ENCODE measurements around the gene ROCK2. TPM values are rescaled to one million over a fixed set of nuclear protein-coding genes. Genes with fewer than 3 reads are reported as not detected.

ROCK2 gene
- polyA plus RNA-seq, 2 of the 4 experiments (the other 2 are of a cell fraction) = 34.0 to 38.7 TPM

DNA sequence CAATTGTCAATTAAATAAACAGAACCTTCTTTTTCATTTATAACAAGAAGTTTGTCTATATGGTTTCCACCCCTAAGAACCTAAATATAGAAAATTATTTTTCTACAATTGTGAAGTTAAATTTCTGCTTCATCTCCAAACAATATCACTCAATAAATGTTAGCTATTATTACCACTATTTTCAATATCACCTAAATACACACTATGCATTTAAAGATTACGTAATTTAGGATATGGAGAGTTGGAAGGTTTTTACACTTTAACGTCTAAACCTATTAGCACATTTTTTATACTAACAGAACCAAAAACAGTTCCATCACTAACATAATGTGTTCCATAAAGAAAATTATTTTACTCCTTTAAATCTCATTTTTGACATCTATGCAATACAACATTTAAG is 48.0 kb downstream of the ROCK2 start:
- Histone ChIP-seq H3K4me2 (no peak overlapping the region), H3K4me1 (peaks cover 43% of the 10 kb centered on the region), H3K9me3 (no peaks in the 10 kb centered on the region), H3K27ac (no peak overlapping the region), H3K4me3 (no peak overlapping the region)
- 79% methylated on average over 2 of the region's 2 CpGs for WGBS (ENCODE audit: missing lambda C conversion rate)
- no peak for FAIRE-seq
- TF ChIP-seq, protein P1, sequence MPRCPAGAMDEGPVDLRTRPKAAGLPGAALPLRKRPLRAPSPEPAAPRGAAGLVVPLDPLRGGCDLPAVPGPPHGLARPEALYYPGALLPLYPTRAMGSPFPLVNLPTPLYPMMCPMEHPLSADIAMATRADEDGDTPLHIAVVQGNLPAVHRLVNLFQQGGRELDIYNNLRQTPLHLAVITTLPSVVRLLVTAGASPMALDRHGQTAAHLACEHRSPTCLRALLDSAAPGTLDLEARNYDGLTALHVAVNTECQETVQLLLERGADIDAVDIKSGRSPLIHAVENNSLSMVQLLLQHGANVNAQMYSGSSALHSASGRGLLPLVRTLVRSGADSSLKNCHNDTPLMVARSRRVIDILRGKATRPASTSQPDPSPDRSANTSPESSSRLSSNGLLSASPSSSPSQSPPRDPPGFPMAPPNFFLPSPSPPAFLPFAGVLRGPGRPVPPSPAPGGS (IDR thresholded peaks at IDR 0.05) = no peak
- TF ChIP-seq E2F6 (IDR thresholded peaks at IDR 0.05; ENCODE audit: borderline replicate concordance, low read depth) (no peak), MAX (IDR thresholded peaks at IDR 0.05) (no peak), FOSB (CRISPR knock-in tag; IDR thresholded peaks at IDR 0.05) (no peak), ZFP36 (IDR thresholded peaks at IDR 0.05; ENCODE audit: borderline replicate concordance, partially characterized antibody) (no peak), SMC3 (IDR thresholded peaks at IDR 0.05) (no peak), TP53 (CRISPR knock-in tag; IDR thresholded peaks at IDR 0.05) (no peak), CEBPB (IDR thresholded peaks at IDR 0.05) (no peak), CBX8 (IDR thresholded peaks at IDR 0.05) (no peak), SREBF2 (IDR thresholded peaks at IDR 0.05) (no peak), RARB (CRISPR knock-in tag; IDR thresholded peaks at IDR 0.05) (no peak), ZC3H11A (IDR thresholded peaks at IDR 0.05) (no peak), BHLHE40 (IDR thresholded peaks at IDR 0.05; ENCODE audit: low read depth, low read length) (no peak), HES2 (IDR thresholded peaks at IDR 0.05) (no peak), POLR2AphosphoS2 (conservative IDR thresholded peaks at IDR 0.05; ENCODE audit: low read length) (no peak), CHD2 (IDR thresholded peaks at IDR 0.05; ENCODE audit: low read length, partially characterized antibody) (no peak), JUN (IDR thresholded peaks at IDR 0.05) (no peak), KDM5A (IDR thresholded peaks at IDR 0.05) (no peak), RCOR1 (IDR thresholded peaks at IDR 0.05; ENCODE audit: low read depth, low read length) (no peak), MYC (IDR thresholded peaks at IDR 0.05; ENCODE audit: borderline replicate concordance, low read length) (no peak)
- DNase-seq (ENCODE audit: low read depth in 1 of 2, low spot score in 1 of 2) = no peak
- no peak for ATAC-seq
- ChIA-PET CTCF (interaction anchor here (1.4 to 2.7 kb wide), 2 partner anchors 116 to 164 kb away, joined by 3 to 6 read pairs; a partner anchor contains a TSS), POLR2A (interaction anchor here (1.3 kb wide), 1 partner anchor 48 kb away, joined by 4 read pairs; the partner anchor contains the start of gene ROCK2)

GRCh38 chr2:11292464-11293255 is 51.8 kb downstream of the ROCK2 start:
- WGBS (ENCODE audit: missing lambda C conversion rate) = 85% methylated on average over 3 of the region's 3 CpGs
- ChIA-PET POLR2A (no interaction called here), CTCF (no interaction called here)
- Histone ChIP-seq H3K9me3 (no peaks in the 10 kb centered on the region), H3K27ac (peak overlapping the region in 1 of 2 experiments; percentile 42; a peak in 2 of 6 replicates), H3K4me1 (peaks cover 42% of the 10 kb centered on the region), H3K4me3 (no peak overlapping the region), H3K4me2 (peak overlapping the region; percentile 30)
- ATAC-seq (peak; percentile 56 to 83; a peak in 4 of 6 replicates), DNase-seq (ENCODE audit: low read depth in 1 of 2, low spot score in 1 of 2) (peak in 1 of 2 experiments; percentile 41), FAIRE-seq (no peak)
- TF ChIP-seq NR3C1 (IDR thresholded peaks at IDR 0.05) = no peak
- TF ChIP-seq HOXB5 (CRISPR knock-in tag; IDR thresholded peaks at IDR 0.05) = no peak
- no peak for TF ChIP-seq EP300 (IDR thresholded peaks at IDR 0.05)
- no peak for TF ChIP-seq RAD21 (conservative IDR thresholded peaks at IDR 0.05 in 1 of 2, IDR thresholded peaks at IDR 0.05 in 1 of 2)
- no peak for TF ChIP-seq PHF8 (IDR thresholded peaks at IDR 0.05; ENCODE audit: borderline replicate concordance, low read depth)
- no peak for TF ChIP-seq ZFP36 (IDR thresholded peaks at IDR 0.05; ENCODE audit: borderline replicate concordance, partially characterized antibody)
- TF ChIP-seq POLR2AphosphoS2 (conservative IDR thresholded peaks at IDR 0.05; ENCODE audit: low read length) = no peak
- TF ChIP-seq RCOR1 (IDR thresholded peaks at IDR 0.05; ENCODE audit: low read depth, low read length) = no peak
- no peak for TF ChIP-seq ESRRA (IDR thresholded peaks at IDR 0.05; ENCODE audit: borderline replicate concordance, low read length)
- TF ChIP-seq NPAS2 (CRISPR knock-in tag; IDR thresholded peaks at IDR 0.05; ENCODE audit: borderline replicate concordance) = no peak
- no peak for TF ChIP-seq JUN (IDR thresholded peaks at IDR 0.05)
- TF ChIP-seq TFCP2L1 (CRISPR knock-in tag; IDR thresholded peaks at IDR 0.05) = no peak
- TF ChIP-seq HEYL (CRISPR knock-in tag; IDR thresholded peaks at IDR 0.05) = no peak
- TF ChIP-seq E2F6 (IDR thresholded peaks at IDR 0.05; ENCODE audit: borderline replicate concordance, low read depth) = no peak
- TF ChIP-seq MAX (IDR thresholded peaks at IDR 0.05) = no peak
- TF ChIP-seq CEBPB (IDR thresholded peaks at IDR 0.05) = no peak
- TF ChIP-seq HOXB13 (CRISPR knock-in tag; IDR thresholded peaks at IDR 0.05; ENCODE audit: low read depth) = no peak
- no peak for TF ChIP-seq HMGXB4 (CRISPR knock-in tag; IDR thresholded peaks at IDR 0.05; ENCODE audit: borderline replicate concordance)
